DND-41 (cell line): ENCODE measurements around the gene ALX1.

Experiments
- ATAC-seq: fragments of 200-7000 bp; cut with Tn5 transposase; 3 replicates; pipeline ENCODE4 v1.9.1; 2021; ENCODE audit warnings: low read depth; ENCODE audit not compliant: insufficient read depth
- DNase-seq: peaks from one replicate; pipeline ENCODE4 v3.0.0-alpha.2; 2020
- H2AFZ ChIP-seq: 2 replicates; pipeline ENCODE4 v1.6.0; 2012; ENCODE audit warnings: low read depth, low read length
- H3K27ac ChIP-seq: 2 replicates; pipeline ENCODE4 v1.5.1; 2012; ENCODE audit warnings: low read length, inconsistent platforms
- H3K27me3 ChIP-seq: fragments of 200-600 bp; sonication (generic); 2 replicates; pipeline ENCODE4 v1.6.0; 2012; ENCODE audit warnings: low read length, mild to moderate bottlenecking, inconsistent platforms; ENCODE audit not compliant: insufficient read depth, poor library complexity
- H3K36me3 ChIP-seq: 2 replicates; pipeline ENCODE4 v1.5.1; 2012; ENCODE audit warnings: low read length, inconsistent platforms; ENCODE audit not compliant: insufficient read depth
- H3K4me1 ChIP-seq: 2 replicates; pipeline ENCODE4 v1.5.1; 2012; ENCODE audit warnings: mild to moderate bottlenecking, low read length; ENCODE audit not compliant: insufficient read depth
- H3K4me2 ChIP-seq: 2 replicates; pipeline ENCODE4 v1.6.0; 2012; ENCODE audit warnings: mild to moderate bottlenecking, moderate library complexity, low read length, inconsistent platforms; ENCODE audit not compliant: insufficient read depth
- H3K4me3 ChIP-seq, 2 experiments: fragments of 200-600 bp in 1 of 2; shearing (Covaris generic) in 1 of 2; 2 replicates each; pipeline ENCODE4 v1.5.1; 2012 to 2016; ENCODE audit warnings: inconsistent platforms in 2 of 2, low read length in 2 of 2, mild to moderate bottlenecking in 2 of 2, low read depth in 1 of 2, moderate library complexity in 1 of 2
- H3K79me2 ChIP-seq: 2 replicates; pipeline ENCODE4 v1.6.0; 2012; ENCODE audit warnings: low read length, inconsistent platforms; ENCODE audit not compliant: insufficient read depth
- H3K9ac ChIP-seq: 2 replicates; pipeline ENCODE4 v1.6.0; 2012; ENCODE audit warnings: low read depth, mild to moderate bottlenecking, inconsistent platforms, low read length, moderate library complexity
- H3K9me3 ChIP-seq: 2 replicates; pipeline ENCODE4 v1.5.1; 2012; ENCODE audit warnings: low read length, moderate library complexity, mild to moderate bottlenecking, inconsistent platforms; ENCODE audit not compliant: insufficient read depth, severe bottlenecking
- H4K20me1 ChIP-seq: 2 replicates; pipeline ENCODE4 v1.6.0; 2012; ENCODE audit warnings: low read length; ENCODE audit not compliant: insufficient read depth
- EZH2 ChIP-seq: IDR thresholded peaks from 3 replicates; pipeline ENCODE4 v1.6.1; 2012; ENCODE audit warnings: borderline replicate concordance, low read depth, mild to moderate bottlenecking, moderate library complexity, low read length, inconsistent platforms; ENCODE audit not compliant: severe bottlenecking
- TF ChIP-seq, protein P1 (sequence below): IDR thresholded peaks from 2 replicates; pipeline ENCODE4 v1.5.1; 2012; ENCODE audit warnings: borderline replicate concordance, low read length, moderate library complexity, mild to moderate bottlenecking; ENCODE audit not compliant: poor library complexity, severe bottlenecking; ENCODE audit errors: extremely low read depth

The ALX1 gene

GRCh38 chr12:85322715-85323114 lies 42.7 kb downstream of the ALX1 start:
- ATAC-seq (no peak), DNase-seq (no peak)
- no peaks in the 10 kb centered on the region for H3K9me3 ChIP-seq
- no peaks in the 10 kb centered on the region for H3K4me1 ChIP-seq
- no peak overlapping the region for H3K4me3 ChIP-seq
- H3K9ac ChIP-seq, result no peak overlapping the region
- H3K27ac ChIP-seq, result no peak overlapping the region
- H4K20me1 ChIP-seq, result no peaks in the 10 kb centered on the region
- H3K4me2 ChIP-seq, result no peak overlapping the region
- no peaks in the 10 kb centered on the region for H3K79me2 ChIP-seq
- no peak overlapping the region for H2AFZ ChIP-seq
- no peaks in the 10 kb centered on the region for H3K36me3 ChIP-seq
- TF ChIP-seq, protein P1, sequence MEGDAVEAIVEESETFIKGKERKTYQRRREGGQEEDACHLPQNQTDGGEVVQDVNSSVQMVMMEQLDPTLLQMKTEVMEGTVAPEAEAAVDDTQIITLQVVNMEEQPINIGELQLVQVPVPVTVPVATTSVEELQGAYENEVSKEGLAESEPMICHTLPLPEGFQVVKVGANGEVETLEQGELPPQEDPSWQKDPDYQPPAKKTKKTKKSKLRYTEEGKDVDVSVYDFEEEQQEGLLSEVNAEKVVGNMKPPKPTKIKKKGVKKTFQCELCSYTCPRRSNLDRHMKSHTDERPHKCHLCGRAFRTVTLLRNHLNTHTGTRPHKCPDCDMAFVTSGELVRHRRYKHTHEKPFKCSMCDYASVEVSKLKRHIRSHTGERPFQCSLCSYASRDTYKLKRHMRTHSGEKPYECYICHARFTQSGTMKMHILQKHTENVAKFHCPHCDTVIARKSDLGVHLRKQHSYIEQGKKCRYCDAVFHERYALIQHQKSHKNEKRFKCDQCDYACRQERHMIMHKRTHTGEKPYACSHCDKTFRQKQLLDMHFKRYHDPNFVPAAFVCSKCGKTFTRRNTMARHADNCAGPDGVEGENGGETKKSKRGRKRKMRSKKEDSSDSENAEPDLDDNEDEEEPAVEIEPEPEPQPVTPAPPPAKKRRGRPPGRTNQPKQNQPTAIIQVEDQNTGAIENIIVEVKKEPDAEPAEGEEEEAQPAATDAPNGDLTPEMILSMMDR, result no peak
- TF ChIP-seq EZH2, result no peak
- no peaks in the 10 kb centered on the region for H3K27me3 ChIP-seq

DNA sequence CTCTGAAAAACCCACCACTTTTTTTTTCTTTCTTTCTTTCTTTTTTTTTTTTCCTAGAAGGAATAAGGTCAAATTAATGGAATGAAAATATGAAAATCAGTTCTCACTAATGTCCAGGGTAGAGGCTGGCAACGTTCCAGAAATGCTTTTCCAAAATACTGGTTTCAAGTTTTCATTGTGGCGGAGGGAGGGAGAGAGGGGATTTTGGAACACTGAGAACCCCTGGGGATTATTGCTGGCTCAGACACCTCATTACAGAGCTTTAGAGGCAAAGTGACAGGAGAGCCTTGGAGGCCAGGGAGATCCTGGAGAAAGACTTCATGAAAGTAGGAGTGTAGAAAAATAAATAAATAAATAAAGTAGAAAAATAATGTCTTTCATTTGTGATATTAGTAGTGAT lies 45.4 kb downstream of the ALX1 start:
- DNase-seq, result no peak
- H4K20me1 ChIP-seq, result no peaks in the 10 kb centered on the region
- no peaks in the 10 kb centered on the region for H3K36me3 ChIP-seq
- H3K9ac ChIP-seq, result no peak overlapping the region
- H3K4me3 ChIP-seq, result no peak overlapping the region
- no peak overlapping the region for H3K27ac ChIP-seq
- H3K79me2 ChIP-seq, result no peaks in the 10 kb centered on the region
- H3K4me1 ChIP-seq, result no peaks in the 10 kb centered on the region
- TF ChIP-seq EZH2, result no peak
- TF ChIP-seq, protein P1, result no peak
- no peaks in the 10 kb centered on the region for H3K9me3 ChIP-seq
- H3K4me2 ChIP-seq, result no peak overlapping the region
- H3K27me3 ChIP-seq, result no peaks in the 10 kb centered on the region
- no peak overlapping the region for H2AFZ ChIP-seq
- ATAC-seq, result no peak

DNA sequence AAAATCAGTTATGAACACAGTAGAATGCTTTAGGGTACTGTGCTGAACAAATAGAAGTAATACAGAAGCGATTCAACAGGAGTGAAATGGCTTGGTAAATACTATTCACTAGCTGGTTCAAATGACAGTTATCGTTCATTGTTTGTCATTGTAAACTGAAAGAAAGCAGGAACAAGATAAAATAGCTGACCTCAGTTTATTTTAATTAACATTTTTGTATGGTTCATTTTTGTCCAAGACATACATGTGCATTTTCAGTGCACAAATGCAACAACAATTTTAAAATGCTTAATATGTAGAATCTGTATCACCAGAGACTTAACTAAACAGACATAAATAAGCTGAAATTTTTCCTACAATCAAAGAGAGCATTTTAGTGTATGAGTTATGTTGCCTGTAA lies 49.9 kb downstream of the ALX1 start:
- DNase-seq, result no peak
- no peak overlapping the region for H3K4me2 ChIP-seq
- no peaks in the 10 kb centered on the region for H3K27me3 ChIP-seq
- H3K9me3 ChIP-seq, result no peaks in the 10 kb centered on the region
- H3K79me2 ChIP-seq, result no peaks in the 10 kb centered on the region
- H3K9ac ChIP-seq, result no peak overlapping the region
- no peak overlapping the region for H3K4me3 ChIP-seq
- H3K4me1 ChIP-seq, result no peaks in the 10 kb centered on the region
- no peak overlapping the region for H2AFZ ChIP-seq
- H4K20me1 ChIP-seq, result no peaks in the 10 kb centered on the region
- ATAC-seq, result no peak
- no peak for TF ChIP-seq EZH2
- TF ChIP-seq, protein P1, result no peak
- H3K27ac ChIP-seq, result no peak overlapping the region
- H3K36me3 ChIP-seq, result no peaks in the 10 kb centered on the region

DNA sequence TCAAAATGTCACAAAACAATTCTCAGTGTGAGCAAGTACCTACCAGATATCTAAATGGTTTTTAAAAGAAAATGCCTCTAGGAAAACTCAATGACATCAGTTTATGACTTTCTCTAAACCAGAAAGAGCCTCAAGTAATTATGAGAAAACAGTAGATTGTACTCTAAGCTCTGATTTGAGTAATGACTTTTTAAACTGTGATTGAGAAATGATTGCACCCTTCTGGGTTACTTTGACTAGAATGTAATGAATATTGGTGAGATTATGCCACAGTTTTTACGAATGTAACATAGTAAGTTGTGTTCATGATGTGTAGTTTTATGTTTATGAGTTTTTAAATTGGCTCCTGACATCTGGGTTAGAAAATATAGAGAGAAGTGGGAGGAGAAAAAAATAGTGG lies 68.8 kb downstream of the ALX1 start:
- no peak overlapping the region for H3K4me3 ChIP-seq
- no peak for DNase-seq
- TF ChIP-seq, protein P1, result no peak
- TF ChIP-seq EZH2, result no peak
- H3K79me2 ChIP-seq, result no peaks in the 10 kb centered on the region
- no peak overlapping the region for H3K27ac ChIP-seq
- no peaks in the 10 kb centered on the region for H4K20me1 ChIP-seq
- no peaks in the 10 kb centered on the region for H3K4me1 ChIP-seq
- no peaks in the 10 kb centered on the region for H3K9me3 ChIP-seq
- no peaks in the 10 kb centered on the region for H3K36me3 ChIP-seq
- H3K4me2 ChIP-seq, result no peak overlapping the region
- no peak overlapping the region for H3K9ac ChIP-seq
- no peak overlapping the region for H2AFZ ChIP-seq
- H3K27me3 ChIP-seq, result no peaks in the 10 kb centered on the region
- ATAC-seq, result no peak
